Loucy (cell line): ENCODE data around the gene BPIFB3.
"Not testable (repeated sequence)": the region's sequence is repeated elsewhere in the genome, so short reads cannot be mapped to it uniquely, and the experiment has no call there.

Experiments
- H2AFZ ChIP-seq: fragments of 200-600 bp; sonication (generic); 2 replicates; pipeline ENCODE4 v1.6.0; 2016; ENCODE audit warnings: antibody characterized with exemption, mild to moderate bottlenecking, low read length, moderate library complexity
- H3F3A ChIP-seq: fragments of 200-600 bp; 2 replicates; pipeline ENCODE4 v1.6.0; 2016; ENCODE audit warnings: antibody characterized with exemption, low read depth, mild to moderate bottlenecking
- H3K27me3 ChIP-seq: fragments of 200-600 bp; sonication (generic); 2 replicates; pipeline ENCODE4 v1.6.1; 2014; ENCODE audit warnings: low read length, mild to moderate bottlenecking; ENCODE audit not compliant: insufficient read depth, poor library complexity, severe bottlenecking
- H3K36me3 ChIP-seq: fragments of 200-600 bp; sonication (generic); 2 replicates; pipeline ENCODE4 v1.6.1; 2016; ENCODE audit warnings: low read length; ENCODE audit not compliant: insufficient read depth
- H3K4me1 ChIP-seq: fragments of 200-600 bp; sonication (generic); 2 replicates; pipeline ENCODE4 v1.5.1; 2014; ENCODE audit warnings: low read length, mild to moderate bottlenecking; ENCODE audit not compliant: insufficient read depth, poor library complexity, severe bottlenecking
- H3K4me2 ChIP-seq: fragments of 200-600 bp; sonication (generic); 2 replicates; pipeline ENCODE4 v1.6.0; 2014; ENCODE audit warnings: antibody characterized with exemption, low read length, low read depth, mild to moderate bottlenecking; ENCODE audit not compliant: poor library complexity, severe bottlenecking
- H3K4me3 ChIP-seq: fragments of 200-600 bp; sonication (generic); 2 replicates; pipeline ENCODE4 v1.5.1; 2014; ENCODE audit warnings: low read length, mild to moderate bottlenecking, mixed read lengths; ENCODE audit not compliant: poor library complexity, severe bottlenecking
- H3K79me2 ChIP-seq: fragments of 200-600 bp; sonication (generic); 2 replicates; pipeline ENCODE4 v1.6.1; 2014; ENCODE audit warnings: low read length; ENCODE audit not compliant: insufficient read depth
- H3K9ac ChIP-seq: fragments of 200-600 bp; sonication (generic); 2 replicates; pipeline ENCODE4 v1.6.0; 2014; ENCODE audit warnings: mild to moderate bottlenecking, low read depth, low read length, moderate library complexity; ENCODE audit not compliant: poor library complexity, severe bottlenecking
- H3K9me2 ChIP-seq: fragments of 200-600 bp; sonication (generic); replicated peaks from 2 replicates; pipeline ENCODE4 v1.6.1; 2016; ENCODE audit warnings: low read depth, low read length, mixed read lengths
- H3K9me3 ChIP-seq: fragments of 200-600 bp; sonication (generic); 2 replicates; pipeline ENCODE4 v1.6.1; 2014; ENCODE audit warnings: mild to moderate bottlenecking, antibody characterized with exemption, low read length, low read depth; ENCODE audit not compliant: insufficient read depth
- H4K20me1 ChIP-seq: fragments of 200-600 bp; sonication (generic); 2 replicates; pipeline ENCODE4 v1.6.0; 2014; ENCODE audit warnings: antibody characterized with exemption, low read length, mild to moderate bottlenecking; ENCODE audit not compliant: insufficient read depth, poor library complexity, severe bottlenecking
- EZH2phosphoT487 ChIP-seq: fragments of 200-600 bp; IDR thresholded peaks from 2 replicates; pipeline ENCODE4 v1.6.1; 2018; ENCODE audit warnings: antibody characterized with exemption, mild to moderate bottlenecking, moderate library complexity, borderline replicate concordance
- TF ChIP-seq, protein P1 (sequence below): fragments of 200-600 bp; sonication (generic); conservative IDR thresholded peaks from 2 replicates; pipeline ENCODE4 v1.5.1; 2014; ENCODE audit warnings: mild to moderate bottlenecking, antibody characterized with exemption, low read length

The BPIFB3 gene

DNA sequence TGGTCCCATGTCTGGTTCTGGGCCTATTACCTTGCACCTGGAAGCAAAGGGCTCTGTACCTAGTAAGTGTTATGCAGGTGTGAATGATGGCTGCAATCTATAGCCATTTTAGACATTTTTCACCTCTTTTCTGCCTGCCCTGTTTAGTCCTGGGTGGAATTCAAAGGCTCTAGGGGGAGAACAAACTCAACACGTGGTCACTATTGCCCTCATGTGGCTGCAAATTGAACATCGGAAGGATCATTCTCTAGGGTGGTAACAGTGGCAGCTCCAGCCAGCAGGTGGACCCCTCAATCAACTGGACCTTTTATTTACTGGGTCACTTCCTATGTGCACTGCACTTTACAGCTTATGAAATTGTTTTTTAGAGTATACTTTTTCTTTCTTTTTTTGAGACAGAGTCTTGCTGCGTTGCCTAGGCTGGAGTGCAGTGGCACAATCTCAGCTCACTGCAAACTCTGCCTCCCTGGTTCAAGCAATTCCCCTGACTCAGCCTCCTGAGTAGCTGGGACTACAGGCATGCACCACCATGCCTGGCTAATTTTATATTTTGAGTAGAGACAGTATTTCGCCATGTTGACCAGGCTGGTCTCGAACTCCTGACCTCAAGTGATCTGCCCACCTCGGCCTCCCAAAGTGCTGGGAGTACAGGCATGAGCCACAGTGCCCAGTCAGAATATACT lies 42.3 kb downstream of the BPIFB3 start:
- H2AFZ ChIP-seq, H3K4me1 ChIP-seq, H3K27me3 ChIP-seq: not testable (repeated sequence)

GRCh38 chr20:33097001-33097400 lies 43.3 kb downstream of the BPIFB3 start:
- TF ChIP-seq, protein P1, sequence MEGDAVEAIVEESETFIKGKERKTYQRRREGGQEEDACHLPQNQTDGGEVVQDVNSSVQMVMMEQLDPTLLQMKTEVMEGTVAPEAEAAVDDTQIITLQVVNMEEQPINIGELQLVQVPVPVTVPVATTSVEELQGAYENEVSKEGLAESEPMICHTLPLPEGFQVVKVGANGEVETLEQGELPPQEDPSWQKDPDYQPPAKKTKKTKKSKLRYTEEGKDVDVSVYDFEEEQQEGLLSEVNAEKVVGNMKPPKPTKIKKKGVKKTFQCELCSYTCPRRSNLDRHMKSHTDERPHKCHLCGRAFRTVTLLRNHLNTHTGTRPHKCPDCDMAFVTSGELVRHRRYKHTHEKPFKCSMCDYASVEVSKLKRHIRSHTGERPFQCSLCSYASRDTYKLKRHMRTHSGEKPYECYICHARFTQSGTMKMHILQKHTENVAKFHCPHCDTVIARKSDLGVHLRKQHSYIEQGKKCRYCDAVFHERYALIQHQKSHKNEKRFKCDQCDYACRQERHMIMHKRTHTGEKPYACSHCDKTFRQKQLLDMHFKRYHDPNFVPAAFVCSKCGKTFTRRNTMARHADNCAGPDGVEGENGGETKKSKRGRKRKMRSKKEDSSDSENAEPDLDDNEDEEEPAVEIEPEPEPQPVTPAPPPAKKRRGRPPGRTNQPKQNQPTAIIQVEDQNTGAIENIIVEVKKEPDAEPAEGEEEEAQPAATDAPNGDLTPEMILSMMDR = no peak
- TF ChIP-seq EZH2phosphoT487 = no peak
- H2AFZ ChIP-seq = no peak overlapping the region
- H3K9me2 ChIP-seq = no peaks in the 10 kb centered on the region
- no peaks in the 10 kb centered on the region for H3K79me2 ChIP-seq
- no peaks in the 10 kb centered on the region for H3K27me3 ChIP-seq
- H3K4me1 ChIP-seq = no peaks in the 10 kb centered on the region
- H3K4me3 ChIP-seq = no peak overlapping the region
- H3K4me2 ChIP-seq = no peak overlapping the region
- H3K36me3 ChIP-seq = no peaks in the 10 kb centered on the region
- no peaks in the 10 kb centered on the region for H3K9me3 ChIP-seq
- no peaks in the 10 kb centered on the region for H3F3A ChIP-seq
- H4K20me1 ChIP-seq = no peaks in the 10 kb centered on the region
- no peak overlapping the region for H3K9ac ChIP-seq

More for the DNA sequence above, 42.3 kb downstream of the BPIFB3 start:
- not testable (repeated sequence) for H4K20me1 ChIP-seq, H3K9me2 ChIP-seq, H3K4me3 ChIP-seq, H3F3A ChIP-seq, H3K79me2 ChIP-seq, H3K4me2 ChIP-seq, H3K36me3 ChIP-seq, H3K9ac ChIP-seq, H3K9me3 ChIP-seq
- TF ChIP-seq, protein P1 = peak; percentile 99

GRCh38 chr20:33099843-33100538 lies 46.3 kb downstream of the BPIFB3 start:
- Histone ChIP-seq H3K9me2 (no peaks in the 10 kb centered on the region), H3K27me3 (no peaks in the 10 kb centered on the region), H3F3A (no peaks in the 10 kb centered on the region), H2AFZ (no peak overlapping the region), H3K4me2 (no peak overlapping the region), H3K4me1 (no peaks in the 10 kb centered on the region), H3K79me2 (no peaks in the 10 kb centered on the region), H3K9me3 (no peaks in the 10 kb centered on the region), H3K9ac (no peak overlapping the region), H3K36me3 (no peaks in the 10 kb centered on the region), H4K20me1 (no peaks in the 10 kb centered on the region), H3K4me3 (no peak overlapping the region)
- TF ChIP-seq, protein P1 = no peak
- TF ChIP-seq EZH2phosphoT487 = no peak
